Stimulated activated CD4-positive, alpha-beta T cell treated with anti-CD3 and anti-CD28 coated beads, Interleukin-12 subunit alpha, Interleukin-12 subunit beta, amount 100 ng/mL, for 48 hours (primary cell): ENCODE results near the gene RPL37A.
A peak's percentile ranks its signal among the peaks of the same experiment; 100 is the strongest.

ENCODE experiments used
- DNase-seq, 3 donors: peaks; one replicate each; pipeline ENCODE4 v3.0.0-alpha.2; 2020; ENCODE audit warnings: low read depth in 2 of 3, low spot score in 1 of 3

RPL37A gene

GRCh38 chr2:216498379-216499352 is at the start of gene RPL37A:
Gene RPL37A (plus strand): TSS chr2:216498844. CDS start chr2:216498875, 31 bp downstream.
- peak; percentile 84 to 89 (median 88) for DNase-seq

DNA sequence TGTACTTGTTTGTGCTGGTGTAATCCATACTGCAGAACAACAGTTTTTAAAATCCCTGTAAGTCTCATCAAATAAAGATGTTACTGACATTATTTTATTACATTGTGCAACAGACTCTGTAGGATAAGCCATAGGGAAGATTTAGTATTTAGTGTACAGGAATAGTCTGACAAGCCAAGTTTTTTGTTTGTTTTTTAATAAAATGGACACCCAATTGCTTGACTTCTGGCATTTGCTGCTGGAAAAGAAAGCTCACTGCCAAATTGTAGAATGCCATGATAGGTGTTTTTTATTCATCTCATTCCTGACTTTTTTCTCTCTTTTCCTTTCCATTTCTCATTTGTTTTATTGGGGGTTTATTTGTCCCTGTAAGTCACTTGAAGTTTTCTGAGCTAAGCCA is 48.3 kb upstream of the RPL37A start:
- no peak for DNase-seq

DNA sequence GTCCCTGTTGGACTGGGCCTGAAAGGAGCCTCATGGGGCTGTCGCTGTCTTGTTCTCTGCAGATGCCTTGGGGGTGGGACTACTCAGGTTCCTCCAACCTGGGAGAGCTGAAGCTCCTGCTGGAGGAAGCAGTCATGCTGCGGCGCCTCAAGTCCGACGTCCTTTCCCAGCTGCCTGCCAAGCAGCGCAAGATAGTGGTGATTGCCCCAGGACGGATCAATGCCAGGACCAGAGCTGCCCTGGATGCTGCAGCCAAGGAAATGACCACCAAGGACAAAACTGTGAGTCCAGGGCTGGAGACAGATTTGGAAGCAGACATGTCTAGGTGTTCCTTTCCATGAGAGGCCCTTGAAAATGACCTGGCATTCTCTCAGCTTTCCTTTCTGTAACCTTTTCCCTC is 47.9 kb upstream of the RPL37A start:
- DNase-seq = no peak

DNA sequence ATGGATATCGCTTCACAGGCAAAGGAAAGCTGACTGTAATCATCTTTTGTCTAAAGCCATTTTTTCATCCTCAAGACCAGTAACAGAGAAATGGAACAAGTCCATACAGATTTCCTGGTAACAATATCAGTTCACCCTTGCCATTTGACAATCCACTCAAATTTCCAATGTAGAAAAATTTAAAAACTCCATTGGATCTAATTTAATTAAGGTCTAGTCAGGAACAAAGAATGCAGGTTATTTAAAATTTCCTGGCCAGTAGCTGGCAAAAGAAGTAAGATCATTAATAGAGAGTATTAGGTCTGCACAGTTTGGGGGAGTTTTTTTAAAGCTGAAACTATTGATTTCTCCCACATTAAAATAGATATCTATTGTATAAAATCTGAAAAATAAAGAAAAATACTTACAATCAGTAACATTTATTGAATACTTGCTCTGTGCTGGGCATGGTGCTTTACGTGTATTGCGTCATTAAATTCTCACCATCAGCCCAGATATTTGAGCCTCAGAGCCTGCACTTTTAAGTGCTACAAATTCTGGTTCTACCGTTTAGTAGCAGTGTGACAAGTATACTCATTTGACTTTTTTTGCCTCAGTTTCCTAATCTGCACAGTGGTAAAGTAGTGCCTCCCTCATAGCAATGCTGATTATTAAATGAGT is 44.6 kb upstream of the RPL37A start:
- DNase-seq = no peak

DNA sequence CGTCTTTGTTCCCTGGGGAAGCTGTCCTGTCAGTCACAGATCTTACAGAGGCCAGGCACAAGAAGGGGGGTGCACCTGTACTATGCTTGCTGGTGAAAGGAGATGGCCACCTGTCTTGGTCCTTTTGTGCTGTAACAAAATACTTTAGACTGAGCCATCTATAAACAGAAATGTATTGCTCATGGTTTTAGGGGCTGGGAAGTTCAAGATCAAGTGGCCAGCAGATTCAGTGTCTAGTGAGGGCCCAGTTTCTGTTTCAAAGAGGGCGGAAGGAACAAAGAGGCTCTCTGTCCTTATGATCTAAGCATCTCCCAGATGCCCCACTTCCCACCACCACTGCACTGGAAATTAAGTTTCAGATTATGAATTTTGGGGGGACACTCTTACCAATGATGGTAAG is 35.5 kb upstream of the RPL37A start:
- DNase-seq = no peak

GRCh38 chr2:216464104-216464720 is 34.4 kb upstream of the RPL37A start:
- no peak for DNase-seq

DNA sequence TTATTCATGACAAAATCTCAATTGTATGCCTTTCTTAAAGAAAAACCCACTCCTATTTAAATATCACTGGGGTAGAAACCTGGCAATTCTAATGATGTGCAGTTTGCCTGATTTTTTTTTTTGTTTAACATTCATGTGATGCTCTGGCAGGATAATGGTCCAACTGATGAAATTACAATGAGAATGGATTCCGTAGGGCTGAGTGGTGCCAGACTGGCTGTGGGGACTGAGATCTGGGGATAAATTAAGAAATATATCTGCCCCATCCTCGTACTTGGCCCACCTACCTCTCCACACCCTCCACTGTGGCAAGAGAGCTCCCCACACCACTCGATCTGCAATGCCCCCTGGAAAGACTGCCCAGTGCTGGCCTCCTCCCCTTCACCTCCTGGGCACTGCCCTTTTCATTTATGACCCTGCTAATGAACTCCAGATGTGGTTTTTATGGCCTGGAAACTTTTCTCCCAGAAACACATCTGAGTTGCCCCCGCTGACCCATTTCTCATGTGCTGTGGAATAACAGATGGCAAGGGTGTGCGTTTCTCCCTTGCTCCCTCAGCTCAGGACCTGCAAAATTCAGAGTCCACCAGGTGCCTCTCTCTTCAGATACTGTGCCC is 33.0 kb upstream of the RPL37A start:
- no peak for DNase-seq

GRCh38 chr2:216467845-216468244 is 30.8 kb upstream of the RPL37A start:
- DNase-seq = no peak

DNA sequence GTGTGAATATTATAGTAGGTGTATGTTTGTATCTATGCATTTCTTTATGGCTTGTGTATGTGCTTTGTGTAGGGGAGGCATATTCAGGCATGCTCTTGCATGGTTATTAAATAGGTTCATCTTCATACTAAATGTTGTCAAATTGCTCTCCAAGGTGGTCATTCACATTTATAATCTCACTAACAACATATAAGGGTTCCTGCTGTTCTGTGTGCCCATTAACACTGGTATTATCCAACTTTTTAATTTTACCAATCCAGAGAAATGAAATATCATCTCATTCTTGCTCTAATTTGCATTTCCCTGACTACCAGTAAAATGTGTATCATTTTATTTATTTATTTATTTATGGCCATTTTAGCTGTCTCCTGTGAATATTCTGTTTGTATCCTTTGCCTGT is 29.0 kb upstream of the RPL37A start:
- no peak for DNase-seq

- DNase-seq = no peak
These were observed 25.5 kb upstream of the RPL37A start for GRCh38 chr2:216473187-216473586.

- peak in 1 of 3 donors; percentile 16 for DNase-seq
These were observed 23.5 kb upstream of the RPL37A start for GRCh38 chr2:216474925-216475670.

- DNase-seq = no peak
These were observed 22.9 kb upstream of the RPL37A start for GRCh38 chr2:216475767-216476166.

DNA sequence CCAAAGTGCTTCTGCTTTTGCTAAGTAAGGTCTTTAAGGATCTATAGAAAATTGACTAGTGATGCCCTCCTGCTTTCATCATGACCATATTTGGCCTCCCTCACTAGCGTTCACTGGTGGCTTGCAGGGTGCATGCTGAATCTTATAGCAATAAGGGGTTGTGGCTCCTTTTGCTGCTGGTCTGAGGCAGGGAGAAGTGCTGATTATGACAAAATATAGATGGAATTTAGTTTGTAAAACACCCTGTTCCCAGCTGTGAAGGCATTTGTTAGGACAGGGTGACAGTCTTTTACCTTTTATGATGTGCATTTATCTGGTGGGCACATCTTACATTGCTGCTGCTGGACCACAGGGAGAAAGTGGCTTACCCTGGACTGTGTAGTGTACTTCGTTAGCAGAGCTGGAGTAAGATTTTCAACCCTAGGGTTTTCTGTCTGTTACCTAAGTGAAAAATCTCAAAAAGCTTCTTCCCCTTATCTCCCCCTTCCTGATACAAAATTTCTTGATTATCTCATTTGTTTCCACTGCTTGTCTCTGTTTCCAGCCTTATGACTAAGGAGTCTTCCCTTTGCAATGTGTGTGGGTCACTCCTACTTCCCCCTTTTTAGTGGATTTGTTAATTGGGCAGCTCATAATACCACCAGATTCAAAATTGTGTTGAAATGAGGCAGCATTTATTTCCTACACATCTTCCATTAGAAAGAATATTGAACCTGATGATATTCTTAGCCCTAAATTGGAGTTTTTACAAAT is 21.2 kb upstream of the RPL37A start:
- no peak for DNase-seq

- DNase-seq = no peak
These were observed 20.5 kb upstream of the RPL37A start for GRCh38 chr2:216478151-216478550.

GRCh38 chr2:216478791-216479190 is 19.9 kb upstream of the RPL37A start:
- DNase-seq = no peak

DNA sequence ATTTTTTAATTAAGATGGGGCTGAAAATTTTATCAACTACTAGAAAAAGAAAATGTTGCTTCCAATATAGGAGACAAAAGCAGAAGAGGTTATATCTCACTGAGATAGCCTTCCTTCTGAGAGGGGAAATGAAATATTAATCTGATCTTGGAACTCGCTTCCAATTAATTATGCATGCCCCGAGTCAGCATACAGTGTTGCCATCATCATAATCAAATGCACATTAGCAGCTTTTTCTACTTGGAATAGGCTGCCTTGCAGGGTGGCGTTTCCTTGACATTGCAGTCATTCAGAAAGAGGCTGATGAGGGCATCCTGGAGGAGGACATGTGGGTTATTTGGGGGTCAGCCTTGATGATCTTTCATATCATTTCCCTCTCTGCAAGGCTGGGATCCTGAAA is 18.4 kb upstream of the RPL37A start:
- no peak for DNase-seq

- no peak for DNase-seq
These were observed 16.0 kb upstream of the RPL37A start for GRCh38 chr2:216482640-216483039.

GRCh38 chr2:216485237-216485636 is 13.4 kb upstream of the RPL37A start:
- DNase-seq = no peak

- DNase-seq = no peak
These were observed 12.9 kb upstream of the RPL37A start for GRCh38 chr2:216485745-216486144.

DNA sequence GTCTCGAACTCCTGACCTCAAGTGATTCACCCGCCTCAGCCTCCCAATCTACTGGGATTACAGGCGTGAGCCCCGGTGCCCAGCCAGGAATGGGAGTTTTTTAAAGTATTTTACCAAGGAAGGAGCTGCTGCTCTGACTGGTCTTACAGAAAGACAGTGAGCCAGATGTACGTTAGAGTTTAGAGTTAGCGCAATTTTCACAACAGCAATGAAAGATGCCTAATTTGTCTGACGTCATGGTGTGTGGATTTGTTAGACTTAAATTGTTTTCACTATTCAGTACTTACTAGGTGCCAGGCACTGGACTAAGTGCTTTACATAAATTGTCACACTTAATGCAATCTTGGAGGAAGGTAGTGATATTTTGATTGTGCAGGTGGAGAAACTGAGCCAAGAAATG is 12.4 kb upstream of the RPL37A start:
- DNase-seq = no peak
